ENCODE data around the gene CHCHD3.

Gene CHCHD3

GRCh38 chr7:132855901-132856300, 226.0 kb downstream of the CHCHD3 start:
- Histone ChIP-seq H3K9ac (ENCODE audit: low read length in 5 of 5) (no peak overlapping the region), H3K27me3 (ENCODE audit: control insufficient read depth in 5 of 5, insufficient read depth in 4 of 5, low read length in 5 of 5) (no peaks in the 10 kb centered on the region), H3K4me1 (ENCODE audit: control insufficient read depth in 5 of 5, insufficient read depth in 5 of 5, low read length in 5 of 5) (no peaks in the 10 kb centered on the region), H3K27ac (ENCODE audit: low read depth, low read length) (no peak overlapping the region), H3K4me3 (ENCODE audit: low read depth in 1 of 5, low read length in 5 of 5) (no peak overlapping the region), H3K9me3 (ENCODE audit: control insufficient read depth in 5 of 5, low read length in 5 of 5) (no peaks in the 10 kb centered on the region), H3K36me3 (ENCODE audit: control insufficient read depth in 5 of 5, insufficient read depth in 5 of 5, low read length in 5 of 5) (peaks cover 0 to 3% (median 0%) of the 10 kb centered on the region in 5 donors)

- Histone ChIP-seq H3K9me3 (ENCODE audit: control insufficient read depth in 5 of 5, low read length in 5 of 5) (peaks cover 0 to 3% (median 0%) of the 10 kb centered on the region in 5 donors), H3K27ac (ENCODE audit: low read depth, low read length) (no peak overlapping the region), H3K27me3 (ENCODE audit: control insufficient read depth in 5 of 5, insufficient read depth in 4 of 5, low read length in 5 of 5) (no peaks in the 10 kb centered on the region), H3K9ac (ENCODE audit: low read length in 5 of 5) (no peak overlapping the region), H3K4me3 (ENCODE audit: low read depth in 1 of 5, low read length in 5 of 5) (no peak overlapping the region), H3K36me3 (ENCODE audit: control insufficient read depth in 5 of 5, insufficient read depth in 5 of 5, low read length in 5 of 5) (peaks cover 0 to 6% (median 0%) of the 10 kb centered on the region in 5 donors), H3K4me1 (ENCODE audit: control insufficient read depth in 5 of 5, insufficient read depth in 5 of 5, low read length in 5 of 5) (no peaks in the 10 kb centered on the region)
These were observed 227.7 kb downstream of the CHCHD3 start for GRCh38 chr7:132854238-132854637.

DNA sequence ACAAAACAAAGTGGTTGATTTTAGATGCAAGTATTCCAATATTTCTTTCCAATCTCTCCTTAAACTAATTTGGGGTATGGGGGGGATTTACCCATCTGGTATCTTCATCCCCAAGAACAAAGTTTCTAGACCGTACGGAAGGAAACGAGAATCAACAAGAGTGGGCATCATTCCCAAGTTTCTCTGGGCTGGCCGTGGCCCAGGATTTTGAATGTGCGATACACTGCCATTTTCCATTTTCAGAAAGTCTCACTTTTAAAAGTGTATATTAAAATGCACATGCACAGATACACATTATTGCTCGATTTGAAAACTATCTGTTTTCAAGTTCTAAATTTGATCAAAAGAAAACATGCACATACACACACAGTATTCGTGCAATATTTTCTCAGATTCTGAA, 234.5 kb downstream of the CHCHD3 start:
- Histone ChIP-seq H3K9me3 (ENCODE audit: control insufficient read depth in 5 of 5, low read length in 5 of 5) (peaks cover 0 to 3% (median 0%) of the 10 kb centered on the region in 5 donors), H3K36me3 (ENCODE audit: control insufficient read depth in 5 of 5, insufficient read depth in 5 of 5, low read length in 5 of 5) (peaks cover 0 to 7% (median 0%) of the 10 kb centered on the region in 5 donors), H3K4me1 (ENCODE audit: control insufficient read depth in 5 of 5, insufficient read depth in 5 of 5, low read length in 5 of 5) (no peaks in the 10 kb centered on the region), H3K27ac (ENCODE audit: low read depth, low read length) (no peak overlapping the region), H3K4me3 (ENCODE audit: low read depth in 1 of 5, low read length in 5 of 5) (no peak overlapping the region), H3K9ac (ENCODE audit: low read length in 5 of 5) (no peak overlapping the region), H3K27me3 (ENCODE audit: control insufficient read depth in 5 of 5, insufficient read depth in 4 of 5, low read length in 5 of 5) (no peaks in the 10 kb centered on the region)

DNA sequence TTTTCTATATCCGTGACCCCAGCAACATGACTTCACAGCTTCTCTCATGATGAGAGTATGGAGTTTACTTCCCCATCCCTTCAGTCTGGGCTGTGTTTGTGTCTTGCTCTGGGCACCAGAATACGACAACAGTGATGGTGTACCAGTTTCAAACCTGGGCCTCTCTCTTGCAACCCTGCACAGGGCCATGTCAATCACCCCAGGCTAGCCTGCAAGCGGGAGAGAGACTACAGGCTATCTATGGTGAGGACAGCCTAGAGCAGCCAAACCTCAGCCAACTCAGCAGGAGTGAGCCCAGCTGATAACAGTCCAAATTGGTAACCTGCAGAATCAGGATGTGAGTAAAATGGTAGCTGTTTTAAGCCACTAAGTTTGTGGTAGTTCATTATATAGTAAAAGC, 235.8 kb downstream of the CHCHD3 start:
- Histone ChIP-seq H3K9ac (ENCODE audit: low read length in 5 of 5) (no peak overlapping the region), H3K27me3 (ENCODE audit: control insufficient read depth in 5 of 5, insufficient read depth in 4 of 5, low read length in 5 of 5) (no peaks in the 10 kb centered on the region), H3K9me3 (ENCODE audit: control insufficient read depth in 5 of 5, low read length in 5 of 5) (peaks cover 0 to 3% (median 0%) of the 10 kb centered on the region in 5 donors), H3K4me3 (ENCODE audit: low read depth in 1 of 5, low read length in 5 of 5) (no peak overlapping the region), H3K27ac (ENCODE audit: low read depth, low read length) (no peak overlapping the region), H3K4me1 (ENCODE audit: control insufficient read depth in 5 of 5, insufficient read depth in 5 of 5, low read length in 5 of 5) (no peaks in the 10 kb centered on the region), H3K36me3 (ENCODE audit: control insufficient read depth in 5 of 5, insufficient read depth in 5 of 5, low read length in 5 of 5) (peaks cover 0 to 8% (median 0%) of the 10 kb centered on the region in 5 donors)

DNA sequence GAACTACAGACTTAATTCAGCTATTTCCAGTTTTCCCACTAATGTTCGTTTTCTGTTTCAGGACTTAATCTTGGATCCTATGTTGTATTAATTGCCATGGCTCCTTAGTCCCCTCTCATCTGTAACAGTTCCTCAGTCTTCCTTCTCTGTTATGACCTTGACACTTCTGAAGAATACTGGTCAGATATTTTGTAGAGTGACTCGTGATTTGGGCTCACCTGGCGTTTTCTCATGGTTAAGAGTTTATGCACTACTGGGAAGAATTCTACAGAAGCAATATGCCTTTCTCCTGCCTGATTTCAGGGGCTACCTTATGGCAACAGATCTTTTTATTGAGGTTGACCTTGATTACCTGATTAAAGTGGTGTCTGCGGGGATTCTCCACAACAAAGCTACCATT, 239.4 kb downstream of the CHCHD3 start:
- Histone ChIP-seq H3K27me3 (ENCODE audit: control insufficient read depth in 5 of 5, insufficient read depth in 4 of 5, low read length in 5 of 5) (no peaks in the 10 kb centered on the region), H3K4me3 (ENCODE audit: low read depth in 1 of 5, low read length in 5 of 5) (no peak overlapping the region), H3K36me3 (ENCODE audit: control insufficient read depth in 5 of 5, insufficient read depth in 5 of 5, low read length in 5 of 5) (peaks cover 0 to 10% (median 0%) of the 10 kb centered on the region in 5 donors), H3K4me1 (ENCODE audit: control insufficient read depth in 5 of 5, insufficient read depth in 5 of 5, low read length in 5 of 5) (no peaks in the 10 kb centered on the region), H3K27ac (ENCODE audit: low read depth, low read length) (no peak overlapping the region), H3K9ac (ENCODE audit: low read length in 5 of 5) (no peak overlapping the region), H3K9me3 (ENCODE audit: control insufficient read depth in 5 of 5, low read length in 5 of 5) (no peaks in the 10 kb centered on the region)

GRCh38 chr7:132840199-132840598, 241.7 kb downstream of the CHCHD3 start:
- no peak overlapping the region for H3K9ac ChIP-seq (ENCODE audit: low read length in 5 of 5)
- H3K9me3 ChIP-seq (ENCODE audit: control insufficient read depth in 5 of 5, low read length in 5 of 5), result no peaks in the 10 kb centered on the region
- H3K27me3 ChIP-seq (ENCODE audit: control insufficient read depth in 5 of 5, insufficient read depth in 4 of 5, low read length in 5 of 5), result no peaks in the 10 kb centered on the region
- peaks cover 0 to 12% (median 3%) of the 10 kb centered on the region in 5 donors for H3K36me3 ChIP-seq (ENCODE audit: control insufficient read depth in 5 of 5, insufficient read depth in 5 of 5, low read length in 5 of 5)
- H3K4me3 ChIP-seq (ENCODE audit: low read depth in 1 of 5, low read length in 5 of 5), result no peak overlapping the region
- no peaks in the 10 kb centered on the region for H3K4me1 ChIP-seq (ENCODE audit: control insufficient read depth in 5 of 5, insufficient read depth in 5 of 5, low read length in 5 of 5)
- H3K27ac ChIP-seq (ENCODE audit: low read depth, low read length), result no peak overlapping the region

DNA sequence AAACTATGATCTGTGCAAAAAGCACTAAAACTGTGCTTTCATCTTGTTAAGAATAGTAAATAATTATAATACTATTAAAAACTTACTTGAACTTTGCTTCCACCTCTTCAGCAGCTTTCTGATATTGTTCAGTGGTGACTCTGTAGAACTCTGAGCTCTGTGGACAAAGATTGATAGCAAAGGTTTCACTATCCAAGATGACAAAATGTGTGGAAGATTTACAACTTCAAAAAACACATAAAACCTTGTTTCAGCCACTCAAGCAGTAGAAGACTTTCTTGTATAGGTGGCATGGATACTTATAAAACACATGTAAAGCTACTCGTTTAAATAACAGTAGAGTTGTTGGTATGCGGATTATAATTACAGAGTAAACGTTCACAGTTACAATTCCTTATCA, 243.6 kb downstream of the CHCHD3 start:
- Histone ChIP-seq H3K9me3 (ENCODE audit: control insufficient read depth in 5 of 5, low read length in 5 of 5) (no peaks in the 10 kb centered on the region), H3K27me3 (ENCODE audit: control insufficient read depth in 5 of 5, insufficient read depth in 4 of 5, low read length in 5 of 5) (no peaks in the 10 kb centered on the region), H3K4me1 (ENCODE audit: control insufficient read depth in 5 of 5, insufficient read depth in 5 of 5, low read length in 5 of 5) (no peaks in the 10 kb centered on the region), H3K27ac (ENCODE audit: low read depth, low read length) (no peak overlapping the region), H3K4me3 (ENCODE audit: low read depth in 1 of 5, low read length in 5 of 5) (no peak overlapping the region), H3K36me3 (ENCODE audit: control insufficient read depth in 5 of 5, insufficient read depth in 5 of 5, low read length in 5 of 5) (peaks cover 0 to 12% (median 3%) of the 10 kb centered on the region in 5 donors), H3K9ac (ENCODE audit: low read length in 5 of 5) (no peak overlapping the region)

DNA sequence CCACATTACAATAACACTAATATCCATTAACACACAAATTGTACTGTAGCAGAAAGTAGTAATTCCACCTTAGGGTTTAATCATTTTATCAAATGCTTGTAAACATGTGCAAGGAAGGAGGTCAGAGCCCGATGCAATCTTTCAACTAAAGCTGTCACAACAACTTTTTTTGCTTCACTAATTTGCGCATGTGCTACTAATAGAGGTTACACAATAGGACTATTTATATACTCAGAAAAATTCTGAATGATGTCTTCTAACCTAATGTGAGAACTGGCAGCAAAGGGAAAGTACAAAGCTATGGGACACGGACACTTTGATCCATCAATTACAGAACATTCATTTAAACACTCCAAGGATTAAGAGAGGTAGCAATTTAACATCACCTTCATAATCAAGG, 244.4 kb downstream of the CHCHD3 start:
- H3K27me3 ChIP-seq (ENCODE audit: control insufficient read depth in 5 of 5, insufficient read depth in 4 of 5, low read length in 5 of 5), result no peaks in the 10 kb centered on the region
- H3K27ac ChIP-seq (ENCODE audit: low read depth, low read length), result no peak overlapping the region
- no peaks in the 10 kb centered on the region for H3K4me1 ChIP-seq (ENCODE audit: control insufficient read depth in 5 of 5, insufficient read depth in 5 of 5, low read length in 5 of 5)
- H3K36me3 ChIP-seq (ENCODE audit: control insufficient read depth in 5 of 5, insufficient read depth in 5 of 5, low read length in 5 of 5), result peaks cover 0 to 12% (median 3%) of the 10 kb centered on the region in 5 donors
- H3K4me3 ChIP-seq (ENCODE audit: low read depth in 1 of 5, low read length in 5 of 5), result no peak overlapping the region
- H3K9ac ChIP-seq (ENCODE audit: low read length in 5 of 5), result no peak overlapping the region
- no peaks in the 10 kb centered on the region for H3K9me3 ChIP-seq (ENCODE audit: control insufficient read depth in 5 of 5, low read length in 5 of 5)

DNA sequence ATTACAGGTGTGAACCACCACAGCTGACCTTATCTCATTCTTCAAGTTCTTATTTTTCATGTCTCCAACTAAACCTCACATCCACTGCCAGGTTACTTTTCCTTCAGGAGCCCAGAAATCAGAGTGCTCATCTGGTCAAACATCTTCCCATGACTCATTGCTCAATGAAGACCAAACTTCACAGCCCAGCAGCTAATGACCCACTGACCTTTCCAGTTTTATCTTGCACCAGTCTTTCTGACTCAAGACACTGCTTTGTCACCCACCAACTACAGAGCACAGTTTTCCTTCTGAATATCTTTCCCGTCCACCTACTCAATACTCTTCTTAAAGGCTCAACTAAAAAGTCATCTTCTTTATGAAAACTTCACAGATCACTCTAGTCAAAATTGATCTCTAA, 245.1 kb downstream of the CHCHD3 start:
- peaks cover 0 to 12% (median 3%) of the 10 kb centered on the region in 5 donors for H3K36me3 ChIP-seq (ENCODE audit: control insufficient read depth in 5 of 5, insufficient read depth in 5 of 5, low read length in 5 of 5)
- H3K4me1 ChIP-seq (ENCODE audit: control insufficient read depth in 5 of 5, insufficient read depth in 5 of 5, low read length in 5 of 5), result no peaks in the 10 kb centered on the region
- H3K9me3 ChIP-seq (ENCODE audit: control insufficient read depth in 5 of 5, low read length in 5 of 5), result no peaks in the 10 kb centered on the region
- H3K4me3 ChIP-seq (ENCODE audit: low read depth in 1 of 5, low read length in 5 of 5), result no peak overlapping the region
- H3K27ac ChIP-seq (ENCODE audit: low read depth, low read length), result no peak overlapping the region
- no peaks in the 10 kb centered on the region for H3K27me3 ChIP-seq (ENCODE audit: control insufficient read depth in 5 of 5, insufficient read depth in 4 of 5, low read length in 5 of 5)
- H3K9ac ChIP-seq (ENCODE audit: low read length in 5 of 5), result no peak overlapping the region

DNA sequence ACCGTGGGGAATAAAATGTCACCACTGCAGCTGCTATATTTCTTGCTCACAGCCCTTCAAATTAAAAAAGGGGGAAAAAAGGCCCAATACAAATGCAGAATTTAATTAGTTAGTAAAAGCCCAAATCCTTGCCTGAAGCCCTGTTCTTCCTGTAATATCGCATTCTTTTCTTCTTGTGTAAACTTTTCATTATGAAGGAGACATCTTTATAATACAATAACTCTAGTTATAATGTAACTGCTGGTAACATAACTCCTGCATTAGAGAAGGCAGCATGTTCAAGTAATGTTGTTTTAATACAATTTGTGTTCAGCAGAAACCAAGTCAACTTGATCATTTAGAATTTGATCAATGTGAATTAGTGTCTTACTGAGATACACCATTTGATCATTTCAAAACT, 250.9 kb downstream of the CHCHD3 start:
- Histone ChIP-seq H3K27me3 (ENCODE audit: control insufficient read depth in 5 of 5, insufficient read depth in 4 of 5, low read length in 5 of 5) (no peaks in the 10 kb centered on the region), H3K4me3 (ENCODE audit: low read depth in 1 of 5, low read length in 5 of 5) (no peak overlapping the region), H3K36me3 (ENCODE audit: control insufficient read depth in 5 of 5, insufficient read depth in 5 of 5, low read length in 5 of 5) (peaks cover 0 to 5% (median 0%) of the 10 kb centered on the region in 5 donors), H3K27ac (ENCODE audit: low read depth, low read length) (no peak overlapping the region), H3K9me3 (ENCODE audit: control insufficient read depth in 5 of 5, low read length in 5 of 5) (no peaks in the 10 kb centered on the region), H3K4me1 (ENCODE audit: control insufficient read depth in 5 of 5, insufficient read depth in 5 of 5, low read length in 5 of 5) (no peaks in the 10 kb centered on the region), H3K9ac (ENCODE audit: low read length in 5 of 5) (no peak overlapping the region)

DNA sequence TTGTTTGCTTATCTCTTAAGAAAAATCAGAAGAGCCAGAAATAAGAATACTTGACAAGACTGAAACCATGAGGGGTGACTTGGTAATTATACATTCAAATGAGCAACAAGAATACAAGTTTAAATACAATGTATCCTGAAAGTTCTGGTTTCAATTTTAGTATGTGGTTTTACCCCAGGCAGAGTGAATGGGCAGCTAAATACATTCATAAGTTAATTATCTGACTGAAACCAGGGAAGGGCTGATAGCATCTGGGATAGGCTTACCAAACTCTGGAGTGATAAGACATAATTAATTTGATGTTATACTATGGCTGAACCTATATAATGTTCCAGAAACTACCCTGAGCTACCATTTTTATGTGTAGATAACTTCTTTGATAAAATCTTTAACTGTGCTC, 253.4 kb downstream of the CHCHD3 start:
- Histone ChIP-seq H3K9ac (ENCODE audit: low read length in 5 of 5) (no peak overlapping the region), H3K27ac (ENCODE audit: low read depth, low read length) (no peak overlapping the region), H3K9me3 (ENCODE audit: control insufficient read depth in 5 of 5, low read length in 5 of 5) (no peaks in the 10 kb centered on the region), H3K4me3 (ENCODE audit: low read depth in 1 of 5, low read length in 5 of 5) (no peak overlapping the region), H3K36me3 (ENCODE audit: control insufficient read depth in 5 of 5, insufficient read depth in 5 of 5, low read length in 5 of 5) (no peaks in the 10 kb centered on the region), H3K4me1 (ENCODE audit: control insufficient read depth in 5 of 5, insufficient read depth in 5 of 5, low read length in 5 of 5) (no peaks in the 10 kb centered on the region), H3K27me3 (ENCODE audit: control insufficient read depth in 5 of 5, insufficient read depth in 4 of 5, low read length in 5 of 5) (no peaks in the 10 kb centered on the region)

Measured in subcutaneous abdominal adipose tissue (tissue), 5 donors.